Heart left ventricle (tissue), 13 donors: ENCODE results near the gene FANCM.

Experiments
- POLR2A ChIP-seq, 2 donors: fragments of 450-650 bp; IDR thresholded peaks; one replicate each; pipeline ENCODE4 v1.6.1; 2017; ENCODE audit warnings: antibody characterized with exemption in 2 of 2, mild to moderate bottlenecking in 2 of 2, moderate library complexity in 2 of 2
- TF ChIP-seq, protein P1 (sequence below), 12 donors: fragments of 200-600 bp; sonication (generic) in 4 of 12; IDR thresholded peaks; one replicate each; pipeline versions ENCODE4 v1.5.0 to v1.8.0; 2018 to 2022; ENCODE audit warnings: antibody characterized with exemption in 12 of 12, mild to moderate bottlenecking in 5 of 12
- donor health status: ischemic (EF 13 %, LVEDD 7.1; RV severe dilation, severe dysfunction).
- donor health status: DM: no; HTN: yes; CAD: no.
- donor health status: DM: no; HTN: no; CAD: no.
- donor health status: ischemic (EF 25% LVEDD 6.9; RV normal size, moderate dysfunction).
- donor health status: ischemic (EF 25% LVEDD 5.7; RV mildly dilated, moderate dysfunction).
- donor health status: ischemic (EF 35%, LVEDD 5.7; RV mildly dilated, moderate dysfunction).
- donor health status: nonischemic (EF 11% LVEDD 7.7; RV severe dilation, severe dysfunction).
- donor health status: DM: yes; HTN: yes; CAD: no.
- donor health status: PGD.
- donor health status: ischemic (EF 29% LVEDD 5.4; RV normal size, mild dysfunction).
- donor health status: nonischemic (EF 23%, LVEDD 6.1; RV moderate dilation, normal function).

DNA sequence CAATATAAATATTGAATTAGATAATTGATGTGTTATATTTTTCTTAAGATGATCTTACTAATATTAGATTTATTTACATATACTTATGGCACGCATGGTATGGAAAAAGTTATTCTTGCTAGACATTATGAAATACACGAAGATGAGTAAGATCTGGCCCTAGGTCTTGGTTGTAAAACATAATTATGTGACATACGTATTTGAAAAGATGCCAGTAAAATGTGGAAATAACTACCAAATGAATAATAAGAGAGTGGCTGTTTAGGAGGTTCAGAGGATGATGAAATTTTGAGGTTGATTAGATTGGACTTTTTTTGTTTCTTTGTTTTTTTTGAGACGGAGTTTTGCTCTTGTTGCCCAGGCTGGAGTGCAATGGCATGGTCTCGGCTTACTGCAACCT lies 41.3 kb downstream of the FANCM start:
- TF ChIP-seq, protein P1, sequence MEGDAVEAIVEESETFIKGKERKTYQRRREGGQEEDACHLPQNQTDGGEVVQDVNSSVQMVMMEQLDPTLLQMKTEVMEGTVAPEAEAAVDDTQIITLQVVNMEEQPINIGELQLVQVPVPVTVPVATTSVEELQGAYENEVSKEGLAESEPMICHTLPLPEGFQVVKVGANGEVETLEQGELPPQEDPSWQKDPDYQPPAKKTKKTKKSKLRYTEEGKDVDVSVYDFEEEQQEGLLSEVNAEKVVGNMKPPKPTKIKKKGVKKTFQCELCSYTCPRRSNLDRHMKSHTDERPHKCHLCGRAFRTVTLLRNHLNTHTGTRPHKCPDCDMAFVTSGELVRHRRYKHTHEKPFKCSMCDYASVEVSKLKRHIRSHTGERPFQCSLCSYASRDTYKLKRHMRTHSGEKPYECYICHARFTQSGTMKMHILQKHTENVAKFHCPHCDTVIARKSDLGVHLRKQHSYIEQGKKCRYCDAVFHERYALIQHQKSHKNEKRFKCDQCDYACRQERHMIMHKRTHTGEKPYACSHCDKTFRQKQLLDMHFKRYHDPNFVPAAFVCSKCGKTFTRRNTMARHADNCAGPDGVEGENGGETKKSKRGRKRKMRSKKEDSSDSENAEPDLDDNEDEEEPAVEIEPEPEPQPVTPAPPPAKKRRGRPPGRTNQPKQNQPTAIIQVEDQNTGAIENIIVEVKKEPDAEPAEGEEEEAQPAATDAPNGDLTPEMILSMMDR (IDR thresholded peaks at IDR 0.05): no peak
- no peak for TF ChIP-seq POLR2A (IDR thresholded peaks at IDR 0.05)
